Measurements from ENCODE around the gene MAN1A1. TPM values are rescaled to one million over a fixed set of nuclear protein-coding genes. Genes with fewer than 3 reads are reported as not detected.

Gene MAN1A1
- polyA plus RNA-seq, 1 experiment: 27.5 TPM

DNA sequence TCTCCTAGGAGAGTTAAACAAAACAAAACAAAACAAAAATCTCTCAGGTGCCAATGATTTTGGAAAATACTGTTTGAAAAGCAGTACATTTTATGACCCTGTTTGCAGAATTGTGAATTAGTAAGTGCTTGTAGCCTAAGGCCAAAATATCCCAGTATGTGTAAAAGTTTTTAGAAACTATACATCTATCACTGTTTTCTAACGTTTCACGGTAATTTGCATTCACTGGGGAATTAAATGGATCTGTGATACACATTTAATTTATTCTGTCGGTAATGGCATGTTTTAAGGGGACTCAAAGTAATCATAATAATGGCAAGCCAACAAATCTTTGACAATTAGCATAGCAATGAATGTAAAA is 175.5 kb downstream of the MAN1A1 start:
- ChIA-PET CTCF (no interaction called here), POLR2A (no interaction called here)
- TF ChIP-seq, protein P1, sequence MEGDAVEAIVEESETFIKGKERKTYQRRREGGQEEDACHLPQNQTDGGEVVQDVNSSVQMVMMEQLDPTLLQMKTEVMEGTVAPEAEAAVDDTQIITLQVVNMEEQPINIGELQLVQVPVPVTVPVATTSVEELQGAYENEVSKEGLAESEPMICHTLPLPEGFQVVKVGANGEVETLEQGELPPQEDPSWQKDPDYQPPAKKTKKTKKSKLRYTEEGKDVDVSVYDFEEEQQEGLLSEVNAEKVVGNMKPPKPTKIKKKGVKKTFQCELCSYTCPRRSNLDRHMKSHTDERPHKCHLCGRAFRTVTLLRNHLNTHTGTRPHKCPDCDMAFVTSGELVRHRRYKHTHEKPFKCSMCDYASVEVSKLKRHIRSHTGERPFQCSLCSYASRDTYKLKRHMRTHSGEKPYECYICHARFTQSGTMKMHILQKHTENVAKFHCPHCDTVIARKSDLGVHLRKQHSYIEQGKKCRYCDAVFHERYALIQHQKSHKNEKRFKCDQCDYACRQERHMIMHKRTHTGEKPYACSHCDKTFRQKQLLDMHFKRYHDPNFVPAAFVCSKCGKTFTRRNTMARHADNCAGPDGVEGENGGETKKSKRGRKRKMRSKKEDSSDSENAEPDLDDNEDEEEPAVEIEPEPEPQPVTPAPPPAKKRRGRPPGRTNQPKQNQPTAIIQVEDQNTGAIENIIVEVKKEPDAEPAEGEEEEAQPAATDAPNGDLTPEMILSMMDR (IDR thresholded peaks at IDR 0.05; ENCODE audit: low read depth, low read length): no peak
- H3K4me3 ChIP-seq (ENCODE audit: low read depth, low read length): no peak overlapping the region
- H3K9me3 ChIP-seq (ENCODE audit: control insufficient read depth, insufficient read depth, low read length): no peaks in the 10 kb centered on the region
- H3K27ac ChIP-seq (ENCODE audit: low read depth, low read length): no peak overlapping the region
- no peaks in the 10 kb centered on the region for H3K27me3 ChIP-seq (ENCODE audit: control insufficient read depth, insufficient read depth, low read length)
- no peak for DNase-seq (ENCODE audit: low read depth, low spot score)

DNA sequence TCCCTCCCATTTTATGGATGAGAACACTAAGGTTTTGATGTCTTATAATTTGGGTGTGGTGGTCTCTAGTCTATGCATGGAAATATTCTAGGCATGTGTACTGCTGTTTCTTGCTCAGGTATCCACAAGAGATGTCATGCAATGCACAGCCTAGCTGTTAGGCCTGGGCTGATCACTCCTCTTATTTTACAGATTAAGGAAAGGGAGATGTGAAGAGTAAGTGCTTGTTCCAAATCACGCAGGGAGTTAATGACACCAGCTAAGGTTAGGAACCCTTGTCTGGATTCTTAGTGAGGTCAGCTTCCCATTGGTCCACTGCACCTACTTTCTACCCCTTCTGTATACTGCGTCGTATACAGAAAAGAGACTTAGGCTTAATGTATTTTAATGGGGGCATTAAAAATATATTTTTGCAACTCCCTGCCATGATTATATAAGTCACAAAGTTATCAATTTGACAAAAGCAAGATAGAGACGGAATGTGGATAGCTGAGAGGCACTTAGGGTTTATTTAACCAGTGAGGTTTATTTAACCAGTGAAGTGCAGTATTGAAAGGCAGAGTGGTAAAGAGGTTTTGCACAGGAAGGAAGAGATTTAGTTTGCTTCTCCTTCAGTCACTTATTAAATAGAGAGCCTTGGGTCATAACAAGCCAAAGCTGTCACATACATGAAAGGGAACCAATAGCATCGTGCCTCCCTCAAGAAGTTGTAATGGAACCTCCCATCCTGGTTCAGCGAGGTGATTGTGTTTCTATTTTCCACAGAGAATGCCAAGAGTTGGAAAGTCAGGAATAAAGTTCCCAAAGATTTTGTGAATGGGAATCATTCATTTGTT is 176.1 kb downstream of the MAN1A1 start:
- Histone ChIP-seq H3K27ac (ENCODE audit: low read depth, low read length) (no peak overlapping the region), H3K4me3 (ENCODE audit: low read depth, low read length) (no peak overlapping the region), H3K9me3 (ENCODE audit: control insufficient read depth, insufficient read depth, low read length) (no peaks in the 10 kb centered on the region), H3K27me3 (ENCODE audit: control insufficient read depth, insufficient read depth, low read length) (no peaks in the 10 kb centered on the region)
- DNase-seq (ENCODE audit: low read depth, low spot score): no peak
- CTCF ChIA-PET: interaction anchor here (1.2 to 1.3 kb wide), 3 partner anchors 25 to 178 kb away, joined by 4 to 7 read pairs (median 4); no protein-coding TSS in a partner anchor
- TF ChIP-seq, protein P1 (IDR thresholded peaks at IDR 0.05; ENCODE audit: low read depth, low read length): no peak
- POLR2A ChIA-PET: no interaction called here

DNA sequence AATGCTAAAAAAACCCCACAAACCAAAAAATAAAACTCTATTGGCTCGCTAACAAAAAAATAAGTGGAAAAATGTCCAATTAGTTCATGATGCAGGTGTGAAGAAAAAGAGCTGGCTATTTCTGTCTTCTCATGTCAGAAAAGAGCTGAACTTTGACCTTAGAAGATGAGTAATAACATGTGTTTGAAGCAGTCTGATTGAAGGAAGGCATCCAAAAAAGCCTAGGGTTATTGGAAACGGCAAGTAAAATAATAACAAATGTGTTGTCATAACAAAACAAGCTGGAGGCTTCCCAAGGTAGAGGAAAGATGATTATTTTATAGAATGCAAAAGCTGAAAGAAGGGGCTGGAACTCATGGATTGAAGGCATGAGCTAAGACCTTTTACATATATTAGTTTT is 176.7 kb downstream of the MAN1A1 start:
- no peak overlapping the region for H3K4me3 ChIP-seq (ENCODE audit: low read depth, low read length)
- no peaks in the 10 kb centered on the region for H3K27me3 ChIP-seq (ENCODE audit: control insufficient read depth, insufficient read depth, low read length)
- no peak for DNase-seq (ENCODE audit: low read depth, low spot score)
- H3K9me3 ChIP-seq (ENCODE audit: control insufficient read depth, insufficient read depth, low read length): no peaks in the 10 kb centered on the region
- TF ChIP-seq, protein P1 (IDR thresholded peaks at IDR 0.05; ENCODE audit: low read depth, low read length): no peak
- ChIA-PET CTCF (interaction anchor here (1.2 to 1.3 kb wide), 3 partner anchors 25 to 179 kb away, joined by 4 to 7 read pairs (median 4); no protein-coding TSS in a partner anchor), POLR2A (no interaction called here)
- no peak overlapping the region for H3K27ac ChIP-seq (ENCODE audit: low read depth, low read length)

DNA sequence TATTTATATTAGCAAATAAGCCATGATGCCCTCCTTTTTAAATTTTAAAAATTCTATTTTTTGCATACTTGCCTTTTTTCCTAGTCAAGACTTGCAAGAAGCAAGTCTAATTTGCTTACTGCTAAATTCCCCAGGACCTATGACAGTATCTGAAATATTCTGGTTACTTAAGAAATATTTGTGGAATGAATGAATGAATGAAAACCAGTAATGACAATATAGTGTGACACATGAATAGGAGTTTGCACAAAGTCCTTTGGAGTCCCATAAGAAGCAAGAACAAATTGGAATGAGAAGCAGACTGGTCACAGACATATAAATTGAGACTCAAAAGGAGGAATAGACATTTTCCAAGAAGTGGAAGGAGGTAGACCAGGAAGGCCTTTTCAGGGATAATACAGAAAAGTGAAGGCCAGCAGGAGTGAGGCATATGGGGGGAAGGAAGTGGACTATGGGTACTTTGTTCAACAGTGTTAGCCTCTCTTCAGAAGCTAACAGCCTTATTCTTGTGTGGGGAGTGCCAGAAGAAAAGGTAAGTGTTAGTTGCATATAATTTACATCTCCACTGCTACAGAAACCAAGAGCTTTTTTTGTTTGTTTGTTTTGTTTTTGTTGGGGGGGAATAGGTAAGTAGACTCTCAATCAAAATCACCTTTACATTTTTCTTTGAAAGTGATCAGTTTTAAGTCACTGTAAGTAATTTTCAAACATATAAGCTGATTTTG is 177.5 kb downstream of the MAN1A1 start:
- DNase-seq (ENCODE audit: low read depth, low spot score): no peak
- POLR2A ChIA-PET: no interaction called here

More for the DNA sequence above, 177.5 kb downstream of the MAN1A1 start:
- TF ChIP-seq, protein P1 (IDR thresholded peaks at IDR 0.05; ENCODE audit: low read depth, low read length): no peak
- CTCF ChIA-PET: interaction anchor here (1.2 to 1.3 kb wide), 3 partner anchors 24 to 179 kb away, joined by 4 to 7 read pairs (median 4); no protein-coding TSS in a partner anchor
- no peak overlapping the region for H3K27ac ChIP-seq (ENCODE audit: low read depth, low read length)
- H3K4me3 ChIP-seq (ENCODE audit: low read depth, low read length): no peak overlapping the region
- no peaks in the 10 kb centered on the region for H3K9me3 ChIP-seq (ENCODE audit: control insufficient read depth, insufficient read depth, low read length)
- no peaks in the 10 kb centered on the region for H3K27me3 ChIP-seq (ENCODE audit: control insufficient read depth, insufficient read depth, low read length)
